Measurements from ENCODE around the gene PKHD1. TPM values are rescaled to one million over a fixed set of nuclear protein-coding genes. Genes with fewer than 3 reads are reported as not detected.
"Not testable (repeated sequence)": the region's sequence is repeated elsewhere in the genome, so short reads cannot be mapped to it uniquely, and the experiment has no call there.

Gene PKHD1
- total and polyA plus RNA-seq, 2 donors, result 0.02 to 0.05 TPM

GRCh38 chr6:51932956-51933355, 154.5 kb downstream of the PKHD1 start:
- H3K9me3 ChIP-seq (ENCODE audit: control insufficient read depth in 2 of 2, insufficient read depth in 1 of 2, low read length in 1 of 2), result no peaks in the 10 kb centered on the region

GRCh38 chr6:51930602-51931001, 156.8 kb downstream of the PKHD1 start:
- no peaks in the 10 kb centered on the region for H3K36me3 ChIP-seq (ENCODE audit: control insufficient read depth in 2 of 2, insufficient read depth in 2 of 2, low read length in 1 of 2)
- no peaks in the 10 kb centered on the region for H3K27me3 ChIP-seq (ENCODE audit: control insufficient read depth in 2 of 2, insufficient read depth in 1 of 2, low read length in 1 of 2)
- no peak overlapping the region for H3K27ac ChIP-seq (ENCODE audit: low read depth in 1 of 2, low read length in 1 of 2)
- no peak for DNase-seq (ENCODE audit: low read depth in 6 of 9, low spot score in 9 of 9)
- no peaks in the 10 kb centered on the region for H3K4me1 ChIP-seq (ENCODE audit: control insufficient read depth in 2 of 2, insufficient read depth in 2 of 2, low read length in 2 of 2)
- H3K4me3 ChIP-seq (ENCODE audit: low read length in 2 of 2), result no peak overlapping the region
- no peaks in the 10 kb centered on the region for H3K9me3 ChIP-seq (ENCODE audit: control insufficient read depth in 2 of 2, insufficient read depth in 1 of 2, low read length in 1 of 2)
- WGBS, result 95% methylated on average over 3 of the region's 3 CpGs

More at GRCh38 chr6:51932956-51933355, 154.5 kb downstream of the PKHD1 start:
- Histone ChIP-seq H3K36me3 (ENCODE audit: control insufficient read depth in 2 of 2, insufficient read depth in 2 of 2, low read length in 1 of 2) (no peaks in the 10 kb centered on the region), H3K27ac (ENCODE audit: low read depth in 1 of 2, low read length in 1 of 2) (no peak overlapping the region), H3K4me1 (ENCODE audit: control insufficient read depth in 2 of 2, insufficient read depth in 2 of 2, low read length in 2 of 2) (no peaks in the 10 kb centered on the region), H3K4me3 (ENCODE audit: low read length in 2 of 2) (no peak overlapping the region), H3K27me3 (ENCODE audit: control insufficient read depth in 2 of 2, insufficient read depth in 1 of 2, low read length in 1 of 2) (no peaks in the 10 kb centered on the region)
- DNase-seq (ENCODE audit: low read depth in 6 of 9, low spot score in 9 of 9), result no peak

GRCh38 chr6:51929934-51930574, 157.4 kb downstream of the PKHD1 start:
- H3K27ac ChIP-seq (ENCODE audit: low read depth in 1 of 2, low read length in 1 of 2), result no peak overlapping the region
- no peak overlapping the region for H3K4me3 ChIP-seq (ENCODE audit: low read length in 2 of 2)
- no peaks in the 10 kb centered on the region for H3K4me1 ChIP-seq (ENCODE audit: control insufficient read depth in 2 of 2, insufficient read depth in 2 of 2, low read length in 2 of 2)
- WGBS, result 95% methylated on average over 5 of the region's 5 CpGs
- no peak for DNase-seq (ENCODE audit: low read depth in 6 of 9, low spot score in 9 of 9)
- H3K9me3 ChIP-seq (ENCODE audit: control insufficient read depth in 2 of 2, insufficient read depth in 1 of 2, low read length in 1 of 2), result no peaks in the 10 kb centered on the region
- H3K27me3 ChIP-seq (ENCODE audit: control insufficient read depth in 2 of 2, insufficient read depth in 1 of 2, low read length in 1 of 2), result no peaks in the 10 kb centered on the region
- no peaks in the 10 kb centered on the region for H3K36me3 ChIP-seq (ENCODE audit: control insufficient read depth in 2 of 2, insufficient read depth in 2 of 2, low read length in 1 of 2)

GRCh38 chr6:51928320-51928719, 159.1 kb downstream of the PKHD1 start:
- H3K27ac ChIP-seq (ENCODE audit: low read depth in 1 of 2, low read length in 1 of 2), result no peak overlapping the region
- no peak overlapping the region for H3K4me3 ChIP-seq (ENCODE audit: low read length in 2 of 2)
- no peaks in the 10 kb centered on the region for H3K36me3 ChIP-seq (ENCODE audit: control insufficient read depth in 2 of 2, insufficient read depth in 2 of 2, low read length in 1 of 2)
- H3K9me3 ChIP-seq (ENCODE audit: control insufficient read depth in 2 of 2, insufficient read depth in 1 of 2, low read length in 1 of 2), result no peaks in the 10 kb centered on the region
- DNase-seq (ENCODE audit: low read depth in 6 of 9, low spot score in 9 of 9), result no peak
- H3K27me3 ChIP-seq (ENCODE audit: control insufficient read depth in 2 of 2, insufficient read depth in 1 of 2, low read length in 1 of 2), result no peaks in the 10 kb centered on the region
- H3K4me1 ChIP-seq (ENCODE audit: control insufficient read depth in 2 of 2, insufficient read depth in 2 of 2, low read length in 2 of 2), result no peaks in the 10 kb centered on the region
- 69% methylated on average over 3 of the region's 3 CpGs for WGBS

- H3K27me3 ChIP-seq (ENCODE audit: control insufficient read depth in 2 of 2, insufficient read depth in 1 of 2, low read length in 1 of 2), result no peaks in the 10 kb centered on the region
- H3K36me3 ChIP-seq (ENCODE audit: control insufficient read depth in 2 of 2, insufficient read depth in 2 of 2, low read length in 1 of 2), result no peaks in the 10 kb centered on the region
- 90% methylated on average over 1 of the region's 1 CpG for WGBS
- H3K9me3 ChIP-seq (ENCODE audit: control insufficient read depth in 2 of 2, insufficient read depth in 1 of 2, low read length in 1 of 2), result peaks cover 2 to 5% of the 10 kb centered on the region in 2 donors
- no peak overlapping the region for H3K4me3 ChIP-seq (ENCODE audit: low read length in 2 of 2)
- H3K4me1 ChIP-seq (ENCODE audit: control insufficient read depth in 2 of 2, insufficient read depth in 2 of 2, low read length in 2 of 2), result no peaks in the 10 kb centered on the region
- DNase-seq (ENCODE audit: low read depth in 6 of 9, low spot score in 9 of 9), result no peak
- H3K27ac ChIP-seq (ENCODE audit: low read depth in 1 of 2, low read length in 1 of 2), result no peak overlapping the region
Observed at GRCh38 chr6:51927450-51927849, 160.0 kb downstream of the PKHD1 start.

GRCh38 chr6:51926125-51926524, 161.3 kb downstream of the PKHD1 start:
- H3K4me3 ChIP-seq (ENCODE audit: low read length in 2 of 2), result no peak overlapping the region
- peaks cover 2 to 6% of the 10 kb centered on the region in 2 donors for H3K9me3 ChIP-seq (ENCODE audit: control insufficient read depth in 2 of 2, insufficient read depth in 1 of 2, low read length in 1 of 2)
- DNase-seq (ENCODE audit: low read depth in 6 of 9, low spot score in 9 of 9), result no peak
- H3K36me3 ChIP-seq (ENCODE audit: control insufficient read depth in 2 of 2, insufficient read depth in 2 of 2, low read length in 1 of 2), result no peaks in the 10 kb centered on the region
- H3K27me3 ChIP-seq (ENCODE audit: control insufficient read depth in 2 of 2, insufficient read depth in 1 of 2, low read length in 1 of 2), result no peaks in the 10 kb centered on the region
- WGBS, result 89% methylated on average over 5 of the region's 5 CpGs
- H3K27ac ChIP-seq (ENCODE audit: low read depth in 1 of 2, low read length in 1 of 2), result no peak overlapping the region
- no peaks in the 10 kb centered on the region for H3K4me1 ChIP-seq (ENCODE audit: control insufficient read depth in 2 of 2, insufficient read depth in 2 of 2, low read length in 2 of 2)

- WGBS, result 96% methylated on average over 9 of the region's 9 CpGs
- DNase-seq (ENCODE audit: low read depth in 6 of 9, low spot score in 9 of 9); H3K4me3 ChIP-seq (ENCODE audit: low read length in 2 of 2); H3K27ac ChIP-seq (ENCODE audit: low read depth in 1 of 2, low read length in 1 of 2); H3K9me3 ChIP-seq (ENCODE audit: control insufficient read depth in 2 of 2, insufficient read depth in 1 of 2, low read length in 1 of 2); H3K4me1 ChIP-seq (ENCODE audit: control insufficient read depth in 2 of 2, insufficient read depth in 2 of 2, low read length in 2 of 2); H3K36me3 ChIP-seq (ENCODE audit: control insufficient read depth in 2 of 2, insufficient read depth in 2 of 2, low read length in 1 of 2); H3K27me3 ChIP-seq (ENCODE audit: control insufficient read depth in 2 of 2, insufficient read depth in 1 of 2, low read length in 1 of 2): not testable (repeated sequence)
Observed at GRCh38 chr6:51922479-51922878, 164.9 kb downstream of the PKHD1 start.

GRCh38 chr6:51918347-51918746, 169.1 kb downstream of the PKHD1 start:
- not testable (repeated sequence) for H3K27ac ChIP-seq (ENCODE audit: low read depth in 1 of 2, low read length in 1 of 2); H3K4me3 ChIP-seq (ENCODE audit: low read length in 2 of 2); H3K4me1 ChIP-seq (ENCODE audit: control insufficient read depth in 2 of 2, insufficient read depth in 2 of 2, low read length in 2 of 2); DNase-seq (ENCODE audit: low read depth in 6 of 9, low spot score in 9 of 9); H3K27me3 ChIP-seq (ENCODE audit: control insufficient read depth in 2 of 2, insufficient read depth in 1 of 2, low read length in 1 of 2); H3K9me3 ChIP-seq (ENCODE audit: control insufficient read depth in 2 of 2, insufficient read depth in 1 of 2, low read length in 1 of 2); H3K36me3 ChIP-seq (ENCODE audit: control insufficient read depth in 2 of 2, insufficient read depth in 2 of 2, low read length in 1 of 2)
- 94% methylated on average over 2 of the region's 2 CpGs for WGBS

- Histone ChIP-seq H3K9me3 (ENCODE audit: control insufficient read depth in 2 of 2, insufficient read depth in 1 of 2, low read length in 1 of 2) (no peaks in the 10 kb centered on the region), H3K4me3 (ENCODE audit: low read length in 2 of 2) (no peak overlapping the region), H3K27ac (ENCODE audit: low read depth in 1 of 2, low read length in 1 of 2) (no peak overlapping the region), H3K36me3 (ENCODE audit: control insufficient read depth in 2 of 2, insufficient read depth in 2 of 2, low read length in 1 of 2) (no peaks in the 10 kb centered on the region), H3K4me1 (ENCODE audit: control insufficient read depth in 2 of 2, insufficient read depth in 2 of 2, low read length in 2 of 2) (no peaks in the 10 kb centered on the region), H3K27me3 (ENCODE audit: control insufficient read depth in 2 of 2, insufficient read depth in 1 of 2, low read length in 1 of 2) (no peaks in the 10 kb centered on the region)
- WGBS, result 96% methylated on average over 1 of the region's 1 CpG
- DNase-seq (ENCODE audit: low read depth in 6 of 9, low spot score in 9 of 9), result no peak
Observed at GRCh38 chr6:51915098-51915497, 172.3 kb downstream of the PKHD1 start.
